Panc1 (cell line): ENCODE measurements around the gene FARP2.

Experiments used
- CTCF ChIP-seq: fragments of 450-650 bp; IDR thresholded peaks from 2 replicates; pipeline ENCODE4 v1.5.1; 2017; ENCODE audit warnings: mild to moderate bottlenecking
- POLR2AphosphoS5 ChIP-seq: IDR thresholded peaks from 2 replicates; pipeline ENCODE4 v1.6.1; 2012; ENCODE audit warnings: mild to moderate bottlenecking, low read depth, low read length, moderate library complexity
- REST ChIP-seq, 2 experiments: IDR thresholded peaks; 2 replicates each; pipeline ENCODE4 v1.6.1; 2011 to 2012; ENCODE audit warnings: low read depth in 2 of 2, control low read depth in 1 of 2, low read length in 1 of 2, mild to moderate bottlenecking in 1 of 2, moderate library complexity in 1 of 2; ENCODE audit not compliant: insufficient read depth in 1 of 2
- SIN3A ChIP-seq: IDR thresholded peaks from 2 replicates; pipeline ENCODE4 v1.6.1; 2012; ENCODE audit warnings: low read depth, mild to moderate bottlenecking, low read length, moderate library complexity, borderline replicate concordance; ENCODE audit not compliant: insufficient read depth

GRCh38 chr2:241534701-241535375 lies 178.8 kb downstream of the FARP2 start:
- TF ChIP-seq CTCF: no peak
- TF ChIP-seq POLR2AphosphoS5: no peak
- TF ChIP-seq REST (IDR thresholded peaks at IDR 0.05; ENCODE audit: insufficient read depth in 1 of 2, low read depth in 2 of 2, low read length in 1 of 2): no peak
- TF ChIP-seq SIN3A: no peak
